GM18511 (cell line): ENCODE measurements around the gene USP36.
"Not testable (repeated sequence)": the region's sequence is repeated elsewhere in the genome, so short reads cannot be mapped to it uniquely, and the experiment has no call there.

Experiments
- ATAC-seq: cut with Tn5 transposase; IDR thresholded peaks from one replicate; pipeline ENCODE4 v1.9.1; 2021; ENCODE audit warnings: mild to moderate bottlenecking, moderate library complexity; ENCODE audit not compliant: unreplicated experiment

Gene USP36

DNA sequence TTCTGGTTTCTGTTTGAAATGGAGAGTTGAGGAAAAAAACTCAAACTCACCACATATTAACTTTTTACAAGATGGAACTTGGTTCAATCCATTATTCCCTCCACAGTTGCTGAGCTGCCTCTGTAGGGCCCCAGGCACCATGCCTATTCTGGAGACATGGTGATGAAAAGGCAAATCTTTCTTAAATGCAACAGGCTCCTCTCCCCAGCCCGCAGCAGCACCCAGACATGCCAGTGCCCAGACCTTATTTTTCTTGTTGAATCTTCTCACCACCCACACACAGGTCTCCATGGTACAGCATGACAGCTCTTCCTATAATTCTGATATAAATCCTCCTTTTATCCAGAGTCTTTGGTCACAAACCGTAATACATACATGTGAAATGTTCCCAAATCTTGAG lies 66.2 kb downstream of the USP36 start:
- peak; percentile 4 for ATAC-seq

DNA sequence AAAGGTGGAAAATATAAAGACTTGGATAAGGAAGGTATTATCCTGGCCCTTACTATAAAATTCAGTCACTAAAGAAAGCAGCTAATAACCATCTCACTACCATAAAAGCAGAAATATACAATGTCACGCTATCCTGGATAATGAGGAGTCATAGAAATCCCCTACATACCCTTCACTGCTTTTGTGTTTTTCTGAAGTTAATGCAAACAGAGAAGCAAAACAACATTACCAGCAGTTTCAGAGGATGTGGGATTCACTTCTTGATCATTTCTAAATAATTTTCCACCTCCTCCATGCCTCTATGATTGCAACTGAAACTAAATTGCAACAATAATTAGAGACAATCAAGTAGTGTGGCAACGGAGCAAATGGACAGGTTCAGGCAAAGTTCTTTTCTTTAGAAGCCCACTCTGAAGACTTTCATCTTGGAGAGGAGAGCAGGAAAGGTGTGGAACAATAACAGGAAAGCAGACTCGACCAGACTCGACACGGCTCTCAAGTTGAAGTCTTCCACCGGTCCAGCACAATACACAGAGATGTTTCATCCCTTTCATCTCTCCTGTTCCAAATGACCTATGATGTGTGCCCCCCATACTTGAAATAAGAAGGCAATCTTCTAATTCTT lies 68.7 kb downstream of the USP36 start:
- ATAC-seq: no peak

DNA sequence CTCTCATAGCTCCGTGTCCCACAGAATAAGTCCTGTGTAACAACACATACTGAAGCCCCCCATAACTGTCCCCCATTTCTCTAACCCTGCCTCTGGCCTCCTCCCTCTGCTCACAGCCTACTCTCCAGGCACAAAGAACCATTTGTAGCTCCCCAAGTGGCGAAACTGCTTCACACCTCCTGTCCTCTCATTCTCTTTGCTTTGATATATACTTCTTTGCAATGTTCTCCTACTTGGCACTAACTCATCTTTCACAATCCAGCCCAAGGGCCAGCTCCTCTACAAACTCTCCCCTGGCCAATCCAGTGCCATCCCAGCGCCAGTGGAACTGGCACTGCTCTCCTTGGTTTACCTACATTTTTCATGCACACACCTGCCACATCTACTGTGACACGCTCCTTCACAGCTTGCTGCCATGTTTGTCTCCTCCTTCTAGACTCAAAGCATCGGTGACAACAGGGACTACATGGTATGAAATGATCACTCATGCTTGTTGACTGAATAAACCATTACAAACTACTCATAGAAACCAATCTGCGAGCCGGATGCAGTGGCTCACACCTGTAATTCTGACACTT lies 71.3 kb downstream of the USP36 start:
- no peak for ATAC-seq

DNA sequence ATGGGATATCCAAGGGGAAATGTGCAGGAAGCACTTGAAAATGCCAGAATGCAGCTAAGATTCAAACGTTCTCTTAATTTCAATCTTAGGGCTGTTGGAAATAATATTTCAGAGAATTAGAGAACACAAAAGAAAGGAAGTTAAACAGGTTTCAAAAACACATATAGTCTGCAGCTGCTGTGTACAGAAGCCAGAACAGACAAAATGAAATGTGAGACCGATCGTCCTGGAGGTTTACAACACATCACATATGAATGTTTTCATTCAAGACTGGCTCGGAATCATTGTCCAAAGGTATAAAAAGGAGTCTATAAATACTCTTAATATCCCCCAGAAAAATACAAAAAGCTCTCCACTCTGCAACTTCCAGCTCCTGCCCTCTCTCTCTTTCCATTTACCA lies 72.8 kb downstream of the USP36 start:
- no peak for ATAC-seq

GRCh38 chr17:78766743-78767294 lies 73.8 kb downstream of the USP36 start:
- ATAC-seq: no peak

- no peak for ATAC-seq
Observed at GRCh38 chr17:78766225-78766624, 74.4 kb downstream of the USP36 start.

- no peak for ATAC-seq
Observed at GRCh38 chr17:78765821-78766220, 74.8 kb downstream of the USP36 start.

GRCh38 chr17:78764871-78765270 lies 75.7 kb downstream of the USP36 start:
- ATAC-seq: no peak

DNA sequence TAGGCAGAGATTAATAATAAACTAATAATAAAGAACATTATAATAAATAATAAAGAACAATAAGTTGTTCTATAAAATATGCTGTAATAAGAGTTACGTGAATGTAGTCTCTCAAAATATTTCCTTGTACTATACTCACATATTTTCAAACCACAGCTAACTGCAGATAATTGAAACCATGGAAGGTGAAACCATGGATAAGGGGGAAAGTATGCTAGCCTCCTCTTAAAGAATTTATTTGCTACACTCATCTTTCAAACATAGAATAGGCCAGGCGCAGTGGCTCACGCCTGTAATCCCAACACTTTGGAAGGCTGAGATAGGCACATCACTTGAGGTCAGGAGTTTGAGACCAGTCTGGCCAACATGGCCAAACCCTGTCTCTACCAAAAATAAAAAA lies 77.1 kb downstream of the USP36 start:
- ATAC-seq: no peak

DNA sequence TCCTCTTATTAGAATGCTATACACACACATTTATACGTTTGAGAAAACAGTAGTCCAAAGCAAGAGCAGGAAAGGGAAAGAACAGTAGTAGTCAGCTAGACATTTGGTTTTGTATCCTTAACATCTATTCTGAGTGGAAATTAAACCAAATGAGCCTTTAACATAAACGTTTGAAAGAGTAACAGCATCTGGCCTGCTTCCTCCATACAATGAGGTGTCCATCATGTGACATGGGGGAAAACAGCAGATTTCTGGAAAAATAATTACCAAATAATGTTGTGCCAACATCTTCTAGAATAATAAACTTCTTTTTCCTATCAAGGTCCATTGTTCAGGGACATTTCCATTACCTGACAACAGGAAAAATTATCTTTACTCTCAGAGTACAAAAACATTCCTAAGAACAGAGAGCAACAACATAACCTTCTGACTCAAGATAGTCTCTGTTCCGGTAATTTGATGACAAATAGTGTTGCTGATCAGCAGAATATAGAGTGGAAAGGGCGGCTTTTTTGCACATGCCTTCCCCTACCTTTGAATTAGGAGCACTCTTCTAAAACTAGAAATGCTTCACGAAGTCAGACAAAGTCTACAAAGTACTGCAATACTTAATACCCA lies 78.7 kb downstream of the USP36 start:
- ATAC-seq: no peak

- ATAC-seq: no peak
Observed at GRCh38 chr17:78759969-78760352, 80.7 kb downstream of the USP36 start.

- ATAC-seq: no peak
Observed at GRCh38 chr17:78759203-78759968, 81.2 kb downstream of the USP36 start.

DNA sequence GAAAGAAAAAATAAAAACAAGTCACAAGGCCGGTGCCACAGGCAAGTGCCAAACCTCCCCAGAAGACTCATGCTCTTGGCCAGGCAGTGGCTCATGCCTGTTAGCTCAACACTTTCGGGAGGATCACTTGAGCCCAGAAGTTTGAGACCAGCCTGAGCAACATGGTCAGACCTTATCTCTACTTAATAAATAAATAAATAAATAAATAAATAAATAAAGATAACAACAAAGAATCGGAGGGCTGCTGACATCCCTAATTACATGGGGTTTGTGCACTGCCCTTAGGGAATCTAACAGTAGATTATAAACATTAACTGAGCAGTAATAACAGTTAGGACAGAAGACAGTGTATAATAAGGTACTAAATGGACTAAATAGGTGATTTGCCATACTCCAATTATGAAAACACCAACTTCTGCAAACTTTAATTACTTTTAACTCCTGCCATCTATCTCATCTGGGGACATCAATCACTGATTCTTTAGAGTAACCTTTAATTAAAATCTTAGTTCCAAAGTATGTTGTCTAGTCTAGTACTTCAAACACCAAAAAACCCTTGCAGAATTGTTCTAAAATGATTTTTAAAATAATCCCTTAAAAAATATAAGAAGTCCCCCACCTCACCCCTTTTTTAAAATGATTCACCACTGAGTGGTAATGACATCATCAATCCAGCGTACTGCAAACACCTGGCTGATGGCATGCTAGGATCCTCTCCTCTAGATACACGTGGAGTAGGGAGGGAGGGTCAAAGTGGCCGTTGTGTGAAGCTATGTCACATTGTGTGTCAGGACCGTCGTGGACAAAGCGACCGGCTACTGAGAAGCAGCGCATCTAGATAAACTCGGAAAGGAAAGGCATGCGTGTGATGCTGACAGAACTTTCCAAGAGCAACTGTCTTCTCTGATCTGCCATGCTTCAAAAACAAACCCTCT lies 87.0 kb downstream of the USP36 start:
- no peak for ATAC-seq

GRCh38 chr17:78751447-78752161 lies 89.0 kb downstream of the USP36 start:
- no peak for ATAC-seq

DNA sequence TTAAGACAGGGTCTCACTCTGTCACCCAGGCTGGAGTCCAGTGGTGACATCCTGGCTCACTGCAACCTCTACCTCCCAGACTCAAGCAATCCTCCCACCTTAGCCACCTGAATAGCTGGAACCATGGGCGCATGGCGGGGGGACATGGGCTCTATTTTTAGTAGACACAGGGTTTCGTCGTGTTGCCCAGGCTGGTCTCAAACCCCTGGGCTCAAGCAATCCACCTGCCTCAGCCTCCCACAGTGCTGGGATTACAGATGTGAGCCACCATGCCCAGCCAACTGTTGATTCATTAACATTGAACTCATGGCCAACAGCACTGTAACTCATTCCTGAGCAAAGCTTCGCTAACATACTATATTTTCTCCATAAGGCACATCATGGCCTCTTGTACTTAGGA lies 89.6 kb downstream of the USP36 start:
- ATAC-seq: not testable (repeated sequence)

DNA sequence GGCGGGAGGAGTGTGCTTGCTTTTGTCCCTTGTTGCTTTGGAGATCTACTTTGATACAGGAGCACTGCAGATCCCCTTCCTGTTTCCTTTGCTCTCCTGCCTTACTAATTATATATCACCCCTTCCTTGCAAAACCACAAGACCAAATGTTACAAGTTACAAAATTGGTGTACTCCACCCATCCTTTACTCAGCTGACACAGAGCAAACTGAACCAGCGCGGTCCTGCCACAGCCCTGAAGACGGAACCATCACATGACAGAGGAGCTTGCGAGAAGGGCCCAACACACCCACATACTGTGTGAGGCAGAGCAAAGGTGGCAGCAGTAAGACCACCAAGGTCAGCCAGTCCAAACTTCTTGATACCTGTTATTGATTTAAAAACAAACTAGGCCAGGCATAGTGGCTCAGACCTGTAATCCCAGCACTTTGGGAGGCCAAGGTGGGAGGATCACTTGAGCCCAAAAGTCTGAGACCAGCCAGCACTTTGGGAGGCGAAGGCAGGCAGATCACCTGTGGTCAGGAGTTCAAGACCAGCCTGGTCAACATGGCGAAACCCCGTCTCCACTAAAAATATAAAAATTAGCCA lies 91.8 kb downstream of the USP36 start:
- no peak for ATAC-seq

DNA sequence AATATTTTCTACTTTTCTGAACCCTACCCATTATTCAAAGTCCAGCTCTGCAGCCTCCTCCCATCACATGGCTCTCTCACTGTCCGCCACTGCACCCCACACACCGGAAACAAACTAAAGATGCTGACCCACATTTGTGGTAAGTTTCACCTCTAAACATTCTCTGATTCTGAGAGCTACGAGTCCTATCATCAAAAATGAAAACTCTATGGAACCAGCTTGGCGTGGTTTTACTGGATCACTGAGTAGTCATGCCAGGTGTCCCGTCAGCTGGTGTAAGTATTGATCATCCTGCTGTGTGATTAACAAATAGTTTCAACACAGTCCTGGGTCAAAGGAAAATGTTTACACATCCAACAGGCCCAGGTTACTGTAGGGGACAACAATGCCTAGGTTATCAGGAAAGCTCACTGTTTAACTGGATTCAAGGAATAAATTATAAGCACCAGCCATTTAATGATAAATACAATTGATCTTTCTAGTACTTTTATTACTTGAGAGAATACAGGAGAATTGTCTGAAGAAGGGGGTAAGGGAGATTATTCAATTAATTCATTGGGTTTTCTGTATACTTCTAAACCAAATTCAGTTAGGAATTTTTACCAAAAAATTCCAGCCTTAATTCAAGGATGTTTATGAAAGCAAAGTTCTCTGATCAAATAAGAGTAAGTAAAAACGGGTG lies 92.4 kb downstream of the USP36 start:
- peak; percentile 68 for ATAC-seq

DNA sequence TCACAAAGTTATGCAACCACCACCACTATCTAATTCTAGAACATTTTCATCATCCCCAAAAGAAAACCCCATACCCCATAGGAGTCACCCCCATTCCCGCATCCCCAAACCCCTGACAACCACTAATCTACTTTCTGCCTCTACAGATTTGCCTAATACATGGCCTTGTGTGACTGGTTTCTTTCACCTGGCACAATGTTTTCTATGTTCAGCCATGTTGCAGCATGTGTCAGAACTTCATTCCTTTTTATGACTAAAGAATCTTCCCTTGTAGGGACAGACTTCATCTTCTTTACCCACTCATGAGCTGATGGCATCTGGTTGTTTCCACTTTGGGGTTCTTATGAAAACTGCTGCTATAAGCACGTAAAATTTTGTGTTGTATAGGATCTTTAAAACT lies 93.1 kb downstream of the USP36 start:
- no peak for ATAC-seq

GRCh38 chr17:78746949-78747269 lies 93.7 kb downstream of the USP36 start:
- no peak for ATAC-seq
